ENCODE data around the gene PLEKHB1. TPM values are rescaled to one million over a fixed set of nuclear protein-coding genes. Genes with fewer than 3 reads are reported as not detected.
A peak's percentile ranks its signal among the peaks of the same experiment; 100 is the strongest.

PLEKHB1 gene
- polyA plus RNA-seq, 3 donors, result 0.05 to 0.88 (median 0.25) TPM

- H3K27ac Mint-ChIP-seq, result peak overlapping the region in 1 of 7 donors; percentile 19
- no CpG with 5 or more reads among the region's 2 CpGs for WGBS (ENCODE audit: insufficient coverage)
Observed at GRCh38 chr11:73680687-73681086, 34.3 kb downstream of the PLEKHB1 start.

GRCh38 chr11:73693899-73694525 lies 47.6 kb downstream of the PLEKHB1 start:
- Histone ChIP-seq H3K9ac (ENCODE audit: insufficient read depth, low read length, poor library complexity, severe bottlenecking) (no peak overlapping the region), H3K36me3 (replicated peaks in 1 of 2; ENCODE audit: control insufficient read depth in 1 of 2, insufficient read depth in 2 of 2, low read length in 2 of 2) (peaks cover 17 to 58% of the 10 kb centered on the region in 2 donors), H3K27me3 (ENCODE audit: control insufficient read depth in 2 of 2, insufficient read depth in 2 of 2, low read length in 2 of 2) (no peaks in the 10 kb centered on the region), H3K27ac (ENCODE audit: low read depth in 1 of 2, low read length in 2 of 2) (no peak overlapping the region), H3K4me1 (ENCODE audit: control insufficient read depth in 1 of 2, insufficient read depth in 2 of 2, low read length in 2 of 2) (no peaks in the 10 kb centered on the region), H4K20me1 (ENCODE audit: insufficient read depth, low read length) (peaks cover 3% of the 10 kb centered on the region), H3K4me2 (replicated peaks; ENCODE audit: extremely low read depth, low read length, poor library complexity, severe bottlenecking) (no peak overlapping the region), H3K9me3 (replicated peaks in 1 of 2; ENCODE audit: control insufficient read depth in 1 of 2, insufficient read depth in 1 of 2, low read length in 2 of 2) (no peaks in the 10 kb centered on the region), H3K79me2 (ENCODE audit: insufficient read depth, low read length) (no peaks in the 10 kb centered on the region), H3K4me3 (replicated peaks in 1 of 3; ENCODE audit: low read depth in 2 of 3, low read length in 3 of 3) (no peak overlapping the region), H2AFZ (ENCODE audit: insufficient read depth, low read depth, low read length, poor library complexity, severe bottlenecking) (no peak overlapping the region)
- no peak for DNase-seq
- Mint-ChIP-seq H3K27me3 (ENCODE audit: low read depth in 3 of 3) (peaks cover 0 to 2% (median 0%) of the 10 kb centered on the region in 3 donors), H3K27ac (no peak overlapping the region), H3K4me1 (no peaks in the 10 kb centered on the region), H3K9me3 (peaks cover 0 to 1% (median 0%) of the 10 kb centered on the region in 7 donors), H3K4me3 (no peak overlapping the region), H3K36me3 (peaks cover 33 to 77% of the 10 kb centered on the region in 2 donors)
- WGBS (ENCODE audit: insufficient coverage), result 100% methylated on average over 1 of the region's 4 CpGs
- intact Hi-C loops (cut with micrococcal nuclease), result no loop called here
- TF ChIP-seq CTCF (IDR thresholded peaks at IDR 0.05), result no peak

More at GRCh38 chr11:73680687-73681086, 34.3 kb downstream of the PLEKHB1 start:
- Histone ChIP-seq H3K79me2 (ENCODE audit: insufficient read depth, low read length) (no peaks in the 10 kb centered on the region), H2AFZ (ENCODE audit: insufficient read depth, low read depth, low read length, poor library complexity, severe bottlenecking) (no peak overlapping the region), H3K9me3 (replicated peaks in 1 of 2; ENCODE audit: control insufficient read depth in 1 of 2, insufficient read depth in 1 of 2, low read length in 2 of 2) (no peaks in the 10 kb centered on the region), H3K4me2 (replicated peaks; ENCODE audit: extremely low read depth, low read length, poor library complexity, severe bottlenecking) (no peak overlapping the region), H3K36me3 (replicated peaks in 1 of 2; ENCODE audit: control insufficient read depth in 1 of 2, insufficient read depth in 2 of 2, low read length in 2 of 2) (peaks cover 42 to 70% of the 10 kb centered on the region in 2 donors), H3K27me3 (ENCODE audit: control insufficient read depth in 2 of 2, insufficient read depth in 2 of 2, low read length in 2 of 2) (no peaks in the 10 kb centered on the region), H4K20me1 (ENCODE audit: insufficient read depth, low read length) (no peaks in the 10 kb centered on the region), H3K9ac (ENCODE audit: insufficient read depth, low read length, poor library complexity, severe bottlenecking) (no peak overlapping the region), H3K27ac (ENCODE audit: low read depth in 1 of 2, low read length in 2 of 2) (no peak overlapping the region), H3K4me1 (ENCODE audit: control insufficient read depth in 1 of 2, insufficient read depth in 2 of 2, low read length in 2 of 2) (no peaks in the 10 kb centered on the region), H3K4me3 (replicated peaks in 1 of 3; ENCODE audit: low read depth in 2 of 3, low read length in 3 of 3) (no peak overlapping the region)
- H3K9me3 Mint-ChIP-seq, result no peaks in the 10 kb centered on the region
- no peak for DNase-seq
- peaks cover 49 to 73% of the 10 kb centered on the region in 2 donors for H3K36me3 Mint-ChIP-seq
- intact Hi-C loops (cut with micrococcal nuclease), result no loop called here
- TF ChIP-seq CTCF (IDR thresholded peaks at IDR 0.05), result no peak
- no peaks in the 10 kb centered on the region for H3K4me1 Mint-ChIP-seq
- H3K27me3 Mint-ChIP-seq (ENCODE audit: low read depth in 3 of 3), result no peaks in the 10 kb centered on the region
- no peak overlapping the region for H3K4me3 Mint-ChIP-seq

All from CD14-positive monocyte (primary cell).